ENCODE measurements around the gene ITGA8.

DNA sequence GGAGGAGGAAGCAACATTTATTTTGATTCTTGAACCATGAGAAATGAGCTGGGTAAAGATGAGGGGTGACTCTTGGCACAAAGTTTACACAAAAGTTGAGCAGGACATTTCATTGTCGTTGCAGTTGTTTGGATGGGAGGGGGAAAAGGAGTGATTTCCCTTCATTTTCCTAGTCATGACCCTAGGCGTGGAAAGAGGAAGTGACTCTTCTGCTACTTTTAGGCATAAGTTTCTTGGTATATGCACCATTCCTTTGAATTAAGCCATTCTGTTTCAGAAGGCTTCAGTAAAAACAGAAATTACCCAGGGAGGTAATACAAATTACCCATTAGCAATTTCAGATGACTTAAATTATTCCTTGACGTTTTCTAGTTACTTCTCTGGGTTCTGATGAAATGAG, 234.7 kb downstream of the ITGA8 start:
- TF ChIP-seq, protein P1, sequence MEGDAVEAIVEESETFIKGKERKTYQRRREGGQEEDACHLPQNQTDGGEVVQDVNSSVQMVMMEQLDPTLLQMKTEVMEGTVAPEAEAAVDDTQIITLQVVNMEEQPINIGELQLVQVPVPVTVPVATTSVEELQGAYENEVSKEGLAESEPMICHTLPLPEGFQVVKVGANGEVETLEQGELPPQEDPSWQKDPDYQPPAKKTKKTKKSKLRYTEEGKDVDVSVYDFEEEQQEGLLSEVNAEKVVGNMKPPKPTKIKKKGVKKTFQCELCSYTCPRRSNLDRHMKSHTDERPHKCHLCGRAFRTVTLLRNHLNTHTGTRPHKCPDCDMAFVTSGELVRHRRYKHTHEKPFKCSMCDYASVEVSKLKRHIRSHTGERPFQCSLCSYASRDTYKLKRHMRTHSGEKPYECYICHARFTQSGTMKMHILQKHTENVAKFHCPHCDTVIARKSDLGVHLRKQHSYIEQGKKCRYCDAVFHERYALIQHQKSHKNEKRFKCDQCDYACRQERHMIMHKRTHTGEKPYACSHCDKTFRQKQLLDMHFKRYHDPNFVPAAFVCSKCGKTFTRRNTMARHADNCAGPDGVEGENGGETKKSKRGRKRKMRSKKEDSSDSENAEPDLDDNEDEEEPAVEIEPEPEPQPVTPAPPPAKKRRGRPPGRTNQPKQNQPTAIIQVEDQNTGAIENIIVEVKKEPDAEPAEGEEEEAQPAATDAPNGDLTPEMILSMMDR (IDR thresholded peaks at IDR 0.05) = no peak
- TF ChIP-seq POLR2A (IDR thresholded peaks at IDR 0.05) = no peak
